GM18873 (cell line): ENCODE data around the gene TBC1D3B.
A peak's percentile ranks its signal among the peaks of the same experiment; 100 is the strongest.
"Not testable (repeated sequence)": the region's sequence is repeated elsewhere in the genome, so short reads cannot be mapped to it uniquely, and the experiment has no call there.

Source experiments
- ATAC-seq: cut with Tn5 transposase; IDR thresholded peaks from one replicate; pipeline ENCODE4 v1.9.1; 2021; ENCODE audit warnings: mild to moderate bottlenecking, moderate library complexity, moderate number of reproducible peaks; ENCODE audit not compliant: unreplicated experiment, low FRiP score

TBC1D3B gene

DNA sequence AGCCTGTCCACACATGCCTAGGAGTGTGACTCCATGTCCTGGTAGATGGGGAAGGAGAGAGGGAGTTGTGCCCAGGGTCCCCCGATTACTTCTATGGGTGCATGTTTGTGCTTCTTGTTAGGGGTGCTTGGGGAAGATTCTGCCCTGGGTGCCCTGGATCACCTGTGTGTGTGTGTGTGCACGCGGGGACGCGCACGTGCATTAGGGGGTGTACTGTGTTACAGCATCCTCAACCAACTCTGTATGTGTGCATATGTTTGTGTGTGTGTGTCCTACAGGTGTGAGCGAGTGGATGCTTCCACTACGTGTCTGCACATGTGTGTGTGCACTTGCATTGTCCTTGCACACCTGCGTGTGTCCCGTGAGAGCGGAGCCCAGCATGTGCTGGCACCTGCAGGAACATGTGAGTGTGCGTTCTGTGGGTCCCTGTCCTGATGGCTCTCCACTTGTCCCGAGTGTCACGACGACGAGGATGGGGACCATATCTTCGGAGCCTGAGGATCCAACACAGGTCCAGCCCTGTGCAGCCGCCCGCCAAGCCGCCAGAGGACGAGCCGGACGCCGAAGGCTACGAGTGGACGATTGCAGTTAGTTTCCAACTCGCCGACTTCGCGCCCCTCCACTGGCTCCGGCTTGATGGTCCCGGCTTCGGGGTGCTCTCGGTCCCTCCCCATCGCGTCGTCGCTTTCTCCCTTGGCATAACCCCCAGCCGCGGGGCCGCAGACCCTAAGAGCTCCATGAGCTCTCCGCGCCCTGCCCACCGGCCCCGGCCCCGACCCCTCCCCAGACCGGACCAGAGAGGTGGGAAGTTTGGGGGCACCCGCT lies 6.0 kb upstream of the TBC1D3B start:
- no peak for ATAC-seq

- ATAC-seq = not testable (repeated sequence)
These were observed 5.2 kb upstream of the TBC1D3B start for GRCh38 chr17:36181446-36182175.

GRCh38 chr17:36168836-36169235 lies 7.6 kb downstream of the TBC1D3B start:
- not testable (repeated sequence) for ATAC-seq

DNA sequence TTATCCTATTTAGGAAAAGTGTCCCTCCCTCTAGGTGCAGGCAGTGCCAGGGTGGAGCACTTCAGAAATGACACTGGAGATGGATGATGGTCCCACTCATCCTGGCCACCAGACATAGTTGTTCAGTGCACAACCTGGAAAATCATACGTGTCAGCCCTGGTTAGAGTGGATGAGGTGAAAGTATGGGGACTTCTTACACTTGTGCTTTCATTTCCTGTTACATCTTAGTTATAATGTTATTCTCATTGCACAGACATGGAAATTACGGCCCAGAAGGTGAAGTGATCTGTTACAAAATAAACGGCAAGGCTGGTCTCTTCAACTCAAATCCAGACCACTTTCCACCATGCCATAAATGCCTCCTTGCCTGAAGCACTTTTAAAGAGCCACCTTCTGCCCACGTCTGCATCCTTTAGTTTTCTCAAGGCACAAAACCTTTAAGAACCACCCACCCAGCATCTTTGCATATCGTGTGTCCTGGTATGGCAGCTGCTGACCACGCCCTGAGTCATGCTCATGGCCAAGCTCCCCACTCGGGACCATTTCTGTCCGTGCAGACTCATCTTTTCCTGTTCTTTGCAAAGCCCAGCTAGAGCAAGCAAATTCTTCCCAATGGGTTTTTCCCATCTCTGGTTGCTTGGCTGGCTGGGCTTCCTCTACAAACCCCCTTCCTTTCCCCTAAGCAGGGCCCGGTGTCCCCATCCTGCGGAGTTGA lies 22.4 kb downstream of the TBC1D3B start:
- no peak for ATAC-seq

- ATAC-seq = no peak
These were observed 23.8 kb downstream of the TBC1D3B start for GRCh38 chr17:36152639-36153120.

GRCh38 chr17:36151891-36152638 lies 24.4 kb downstream of the TBC1D3B start:
- ATAC-seq = no peak

DNA sequence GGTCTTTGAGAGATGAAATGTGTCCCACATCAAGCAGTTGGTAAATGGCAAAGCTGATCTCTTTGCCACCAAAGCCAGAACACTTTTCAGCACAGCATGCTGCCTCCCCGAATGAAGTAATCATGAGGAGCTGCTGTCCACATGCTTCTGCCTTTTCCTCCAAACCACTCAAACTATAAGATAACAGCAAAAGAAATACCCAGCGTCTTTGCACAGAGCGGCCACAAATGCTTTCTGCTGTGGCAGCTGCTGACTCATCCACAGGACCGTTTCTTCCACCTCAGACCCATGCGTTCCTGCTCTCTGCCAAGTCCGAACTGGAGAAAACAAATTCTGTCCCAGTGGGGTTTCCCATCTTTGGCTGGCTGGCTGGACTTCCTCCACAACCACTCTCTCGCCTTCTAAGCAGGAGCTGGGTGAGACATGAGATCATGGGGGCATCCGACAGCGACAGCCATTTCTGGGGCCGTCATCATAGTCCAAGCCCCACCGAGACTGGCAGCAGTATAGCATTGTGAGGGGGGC lies 27.1 kb downstream of the TBC1D3B start:
- no peak for ATAC-seq

- peak; percentile 46 for ATAC-seq
These were observed 27.7 kb downstream of the TBC1D3B start for GRCh38 chr17:36148559-36149295.

DNA sequence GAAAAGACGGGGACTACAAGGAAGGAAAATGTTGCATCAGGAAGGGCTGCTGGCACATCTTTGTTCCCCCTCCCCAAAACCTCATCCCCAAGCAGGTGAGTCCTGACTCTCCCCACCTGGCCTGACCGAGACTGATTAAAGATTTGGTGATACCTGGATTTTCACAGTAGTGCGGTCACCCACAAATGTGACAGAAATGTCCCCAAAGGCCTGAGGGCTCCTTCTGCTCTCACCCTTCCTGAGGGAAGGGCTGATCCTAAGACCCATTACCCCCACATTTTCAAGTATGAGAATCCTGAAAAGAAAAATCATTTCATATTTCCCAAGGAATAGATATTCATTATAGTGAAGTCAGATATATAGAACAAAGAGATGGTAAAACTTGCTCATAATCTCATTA lies 28.8 kb downstream of the TBC1D3B start:
- no peak for ATAC-seq

DNA sequence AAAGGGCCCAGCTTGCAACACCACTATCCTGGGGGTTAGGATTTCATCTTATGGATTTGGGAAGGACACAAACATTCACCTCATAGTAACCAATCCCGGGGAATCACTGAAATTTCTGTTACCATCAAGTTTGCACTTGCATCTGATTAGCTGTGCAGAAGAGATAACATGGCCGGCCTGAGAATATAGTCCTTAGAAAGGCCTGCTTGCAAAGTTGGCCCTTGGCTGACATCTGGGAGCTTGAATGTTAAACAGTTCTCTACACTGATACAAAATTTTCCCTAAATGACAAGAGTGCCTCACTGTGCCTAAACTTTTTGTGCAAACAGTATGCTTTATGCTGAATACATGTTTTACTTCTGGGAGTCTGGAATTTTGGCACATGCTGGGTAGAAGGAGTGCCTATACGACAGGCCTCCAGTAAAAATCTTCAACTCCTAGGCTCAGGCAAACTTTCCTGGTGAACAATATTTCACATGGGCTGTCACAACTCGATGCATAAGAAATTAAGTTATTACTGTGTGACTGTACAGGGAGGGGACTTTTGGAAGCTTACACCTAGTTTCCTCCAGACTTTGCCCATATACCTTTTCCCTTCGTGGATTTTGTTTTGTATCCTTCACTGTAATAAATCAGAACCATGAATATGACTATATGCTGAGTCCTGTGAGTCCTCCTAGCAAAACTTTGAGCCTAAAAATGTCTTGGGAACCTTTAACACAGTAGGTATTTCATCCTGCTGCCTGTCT lies 31.3 kb downstream of the TBC1D3B start:
- no peak for ATAC-seq

DNA sequence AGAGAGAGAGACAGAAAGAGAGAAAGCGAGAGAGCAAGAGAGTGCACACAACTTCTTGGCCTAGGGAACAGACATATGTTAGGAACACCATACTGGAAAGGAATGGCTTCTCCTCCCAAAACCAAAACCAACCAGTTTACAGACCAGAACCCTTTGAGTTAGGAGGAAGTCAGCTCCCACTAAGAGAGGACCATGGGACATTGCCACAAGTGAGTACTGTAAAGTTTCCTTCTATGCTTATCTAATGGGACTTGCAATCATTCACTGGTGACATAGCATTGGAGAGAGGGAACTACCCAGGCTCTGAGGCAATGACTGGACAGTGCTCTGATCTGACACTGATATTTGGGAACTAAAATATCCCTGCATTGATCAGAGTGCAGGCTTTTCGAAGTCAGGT lies 32.4 kb downstream of the TBC1D3B start:
- no peak for ATAC-seq

DNA sequence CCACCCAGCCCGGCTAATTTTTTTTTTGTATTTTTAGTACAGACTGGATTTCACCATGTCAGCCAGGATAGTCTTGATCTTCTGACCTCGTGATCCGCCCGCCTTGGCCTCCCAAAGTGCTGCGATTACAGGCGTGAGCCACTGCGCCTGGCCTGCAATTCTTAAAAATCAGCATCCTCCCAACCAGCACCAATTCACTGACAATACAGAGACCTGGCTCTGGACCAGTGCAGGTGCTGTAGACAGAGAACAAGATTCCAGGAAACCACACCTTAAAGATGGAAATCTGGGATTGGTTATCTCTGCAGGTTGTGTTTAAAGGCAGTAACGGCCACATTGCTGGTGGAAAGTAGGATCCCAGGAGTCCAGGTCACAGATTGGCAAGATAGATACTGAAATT lies 33.6 kb downstream of the TBC1D3B start:
- ATAC-seq = no peak

- ATAC-seq = no peak
These were observed 34.2 kb downstream of the TBC1D3B start for GRCh38 chr17:36142235-36142634.

- no peak for ATAC-seq
These were observed 40.0 kb downstream of the TBC1D3B start for GRCh38 chr17:36136439-36136838.

- no peak for ATAC-seq
These were observed 40.4 kb downstream of the TBC1D3B start for GRCh38 chr17:36136036-36136435.

DNA sequence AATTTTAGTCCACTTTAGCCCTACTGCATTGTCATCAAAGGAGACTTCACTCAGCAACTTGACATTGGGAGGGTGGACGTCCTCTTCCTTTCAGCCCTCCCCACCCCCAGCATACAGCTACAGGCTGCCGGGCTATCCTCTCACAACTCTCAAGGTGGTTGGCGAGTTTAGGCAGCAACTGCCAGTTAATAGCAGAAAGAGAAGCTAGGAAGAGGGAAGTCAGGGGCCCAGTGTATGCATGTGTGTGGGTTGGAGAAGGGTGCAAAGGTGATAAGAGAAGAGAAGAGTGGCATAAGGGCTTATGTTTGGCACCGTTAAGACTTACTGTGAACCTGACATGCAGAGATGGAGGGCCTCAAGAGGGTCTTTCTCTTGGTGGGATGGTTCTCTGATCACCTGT lies 41.0 kb downstream of the TBC1D3B start:
- ATAC-seq = no peak

- no peak for ATAC-seq
These were observed 42.7 kb downstream of the TBC1D3B start for GRCh38 chr17:36133602-36134236.

DNA sequence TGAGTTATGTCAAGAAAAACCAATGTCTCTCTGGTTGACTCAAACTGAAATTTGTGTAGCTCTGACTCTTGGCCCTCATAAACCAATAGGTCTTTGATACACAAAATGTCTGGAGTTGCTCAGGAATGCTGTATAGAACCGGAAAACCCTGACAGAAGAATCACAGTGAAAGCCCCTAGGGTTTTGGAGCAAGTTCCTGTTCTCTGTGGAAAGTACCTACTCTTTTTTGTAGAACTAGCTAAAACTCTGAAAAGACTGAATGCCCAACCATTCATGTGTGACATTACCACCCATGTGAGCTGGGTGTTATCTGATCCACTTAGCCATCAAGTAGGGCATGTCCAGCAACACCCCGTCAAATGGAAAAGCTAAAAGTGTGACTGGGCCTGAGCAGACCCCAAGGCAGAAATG lies 44.0 kb downstream of the TBC1D3B start:
- no peak for ATAC-seq
